SKM-1 (cell line): ENCODE measurements around the gene ABCA1.
"Not testable (repeated sequence)": the region's sequence is repeated elsewhere in the genome, so short reads cannot be mapped to it uniquely, and the experiment has no call there.

Experiments
- DNase-seq: peaks from one replicate; lab custom pipeline; 2025; ENCODE audit not compliant: unreplicated experiment; lab: John Stamatoyannopoulos, UW

ABCA1 gene

GRCh38 chr9:104875320-104875719 is 52.6 kb downstream of the ABCA1 start:
- no peak for DNase-seq

GRCh38 chr9:104873489-104873850 is 54.5 kb downstream of the ABCA1 start:
- DNase-seq, result no peak

GRCh38 chr9:104872656-104873488 is 55.1 kb downstream of the ABCA1 start:
- no peak for DNase-seq

- DNase-seq, result no peak
Observed at GRCh38 chr9:104871961-104872527, 55.9 kb downstream of the ABCA1 start.

GRCh38 chr9:104869811-104870210 is 58.1 kb downstream of the ABCA1 start:
- DNase-seq, result no peak

GRCh38 chr9:104868687-104869404 is 59.1 kb downstream of the ABCA1 start:
- DNase-seq, result peak; percentile 65

- DNase-seq, result no peak
Observed at GRCh38 chr9:104868303-104868686, 59.7 kb downstream of the ABCA1 start.

GRCh38 chr9:104866191-104866590 is 61.8 kb downstream of the ABCA1 start:
- DNase-seq, result no peak

- DNase-seq, result no peak
Observed at GRCh38 chr9:104864675-104865104, 63.3 kb downstream of the ABCA1 start.

GRCh38 chr9:104863180-104863883 is 64.6 kb downstream of the ABCA1 start:
- DNase-seq, result peak; percentile 6

- no peak for DNase-seq
Observed at GRCh38 chr9:104861397-104861796, 66.6 kb downstream of the ABCA1 start.

- no peak for DNase-seq
Observed at GRCh38 chr9:104860263-104860662, 67.7 kb downstream of the ABCA1 start.

GRCh38 chr9:104858846-104859245 is 69.1 kb downstream of the ABCA1 start:
- DNase-seq, result no peak

- no peak for DNase-seq
Observed at GRCh38 chr9:104858271-104858670, 69.7 kb downstream of the ABCA1 start.

- no peak for DNase-seq
Observed at GRCh38 chr9:104856413-104856941, 71.5 kb downstream of the ABCA1 start.

- DNase-seq, result no peak
Observed at GRCh38 chr9:104855807-104856206, 72.1 kb downstream of the ABCA1 start.

- not testable (repeated sequence) for DNase-seq
Observed at GRCh38 chr9:104855258-104855657, 72.7 kb downstream of the ABCA1 start.

GRCh38 chr9:104854613-104855012 is 73.3 kb downstream of the ABCA1 start:
- DNase-seq, result no peak

GRCh38 chr9:104853683-104854082 is 74.3 kb downstream of the ABCA1 start:
- DNase-seq, result no peak

GRCh38 chr9:104853159-104853558 is 74.8 kb downstream of the ABCA1 start:
- no peak for DNase-seq

GRCh38 chr9:104851546-104851920 is 76.4 kb downstream of the ABCA1 start:
- no peak for DNase-seq
